MCF 10A (cell line): ENCODE results near the gene ZNF77. TPM values are rescaled to one million over a fixed set of nuclear protein-coding genes. Genes with fewer than 3 reads are reported as not detected.
"Not testable (repeated sequence)": the region's sequence is repeated elsewhere in the genome, so short reads cannot be mapped to it uniquely, and the experiment has no call there.

Experiments used
- BruUV-seq: library from RNA; stranded (reverse); fragments of 400-500 nt; replicated peaks from 2 replicates; lab custom pipeline; 2021; lab: Mats Ljungman, UMichigan
- CTCF ChIA-PET: fragments of 300-600 bp; sonication (Branson Sonifier 250); formaldehyde crosslinking; extraction: SDS; loops from one replicate; lab custom pipeline; 2021; ENCODE audit warnings: antibody characterized with exemption, inconsistent platforms; lab: Yijun Ruan, JAX
- POLR2A ChIA-PET: fragments of 300-600, 350-650 bp; sonication (Branson Sonifier 250); formaldehyde crosslinking; extraction: SDS; loops from one replicate; lab custom pipeline; 2020; ENCODE audit warnings: antibody characterized with exemption, inconsistent platforms; lab: Yijun Ruan, JAX
- DNase-seq: peaks from one replicate; pipeline ENCODE4 v3.0.0-alpha.2; 2018; ENCODE audit not compliant: unreplicated experiment
- H3K27ac Mint-ChIP-seq: one replicate; pipeline ENCODE4 v1.8.0; 2022; ENCODE audit warnings: mild to moderate bottlenecking, low read depth, mixed read lengths; ENCODE audit not compliant: unreplicated experiment
- H3K27me3 Mint-ChIP-seq: one replicate; pipeline ENCODE4 v1.8.0; 2022; ENCODE audit warnings: mixed read lengths; ENCODE audit not compliant: insufficient read depth, unreplicated experiment
- H3K36me3 Mint-ChIP-seq: one replicate; pipeline ENCODE4 v1.8.0; 2022; ENCODE audit warnings: mild to moderate bottlenecking, moderate library complexity, mixed read lengths; ENCODE audit not compliant: insufficient read depth, unreplicated experiment
- H3K4me1 Mint-ChIP-seq: one replicate; pipeline ENCODE4 v1.8.0; 2022; ENCODE audit warnings: mixed read lengths; ENCODE audit not compliant: insufficient read depth, unreplicated experiment
- H3K4me3 Mint-ChIP-seq: one replicate; pipeline ENCODE4 v1.8.0; 2022; ENCODE audit warnings: mild to moderate bottlenecking, moderate library complexity, mixed read lengths; ENCODE audit not compliant: unreplicated experiment
- H3K9me3 Mint-ChIP-seq: one replicate; pipeline ENCODE4 v1.8.0; 2022; ENCODE audit warnings: mixed read lengths; ENCODE audit not compliant: unreplicated experiment
- CTCF ChIP-seq: fragments of 200-600 bp; IDR thresholded peaks from one replicate; pipeline ENCODE4 v1.8.0; 2022; ENCODE audit warnings: antibody characterized with exemption, mild to moderate bottlenecking; ENCODE audit not compliant: unreplicated experiment
- intact Hi-C: fragments of 100-400 bp; cut with micrococcal nuclease; formaldehyde crosslinking; loops from 2 replicates; pipeline ENCODE4 v1.14.1; 2022
- total RNA-seq: library from RNA; stranded (reverse); gene quantifications from 2 replicates; pipeline ENCODE4 v1.2.3, GENCODE V29; 2022

The ZNF77 gene
- total RNA-seq, 1 experiment from 2014 or later, result 4.9 TPM

GRCh38 chr19:2944403-2944774, 382 bp downstream of the ZNF77 start:
- no TSS peak for BruUV-seq
- TF ChIP-seq CTCF, result no peak
- Mint-ChIP-seq H3K27me3 (no peaks in the 10 kb centered on the region), H3K4me1 (peaks cover 7% of the 10 kb centered on the region), H3K27ac (peak overlapping the region; percentile 93), H3K36me3 (peaks cover 16% of the 10 kb centered on the region), H3K9me3 (no peaks in the 10 kb centered on the region), H3K4me3 (peak overlapping the region; percentile 96)
- intact Hi-C loops, result no loop called here
- CTCF ChIA-PET, result interaction anchor here (0.6 to 1.2 kb wide), 2 partner anchors 57 to 1501 kb away, joined by 3 to 6 read pairs; no protein-coding TSS in a partner anchor
- POLR2A ChIA-PET, result interaction anchor here (0.7 to 1.8 kb wide), 5 partner anchors 9 to 57 kb away, joined by 3 to 9 read pairs (median 3); partner anchors contain the start of gene ZNF57
- DNase-seq, result no peak

DNA sequence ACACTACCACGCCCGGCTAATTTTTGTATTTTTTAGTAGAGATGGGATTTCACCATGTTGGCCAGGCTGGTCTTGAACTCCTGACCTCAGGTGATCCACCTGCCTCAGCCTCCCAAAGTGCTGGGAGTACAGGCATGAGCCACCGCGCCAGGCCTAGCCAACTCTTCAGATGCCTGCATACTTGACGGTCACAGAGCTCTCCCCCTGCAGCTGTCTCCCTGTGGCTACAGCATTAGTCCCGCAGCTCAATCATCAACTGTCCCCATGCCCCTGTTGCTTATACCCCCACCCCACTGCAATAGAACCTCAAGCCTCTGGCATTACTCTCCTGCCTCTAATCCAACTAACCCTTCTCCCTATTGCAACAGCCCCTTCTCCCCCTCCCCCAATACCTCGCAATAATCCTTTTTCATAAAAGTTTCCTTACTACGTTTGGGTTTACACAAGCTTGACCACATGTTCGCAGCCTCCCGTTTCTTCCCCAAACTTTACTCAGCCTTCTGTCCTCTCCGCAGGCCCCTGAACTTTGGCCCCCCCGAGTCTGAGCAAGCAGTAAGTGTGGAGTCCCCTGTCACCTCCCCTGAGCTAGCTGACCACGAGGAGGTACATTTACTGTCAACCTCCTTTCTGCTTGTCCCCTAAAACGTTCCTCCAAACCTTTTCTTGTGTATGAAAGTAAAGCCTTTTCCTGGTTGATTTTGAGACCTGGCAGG, 1.7 kb downstream of the ZNF77 start:
- DNase-seq, result no peak
- Mint-ChIP-seq H3K27me3 (no peaks in the 10 kb centered on the region), H3K36me3 (peaks cover 25% of the 10 kb centered on the region), H3K4me3 (no peak overlapping the region), H3K9me3 (no peaks in the 10 kb centered on the region), H3K27ac (no peak overlapping the region), H3K4me1 (peaks cover 7% of the 10 kb centered on the region)
- no TSS peak for BruUV-seq
- CTCF ChIA-PET, result interaction anchor here (1.3 kb wide), 1 partner anchor 12 kb away, joined by 4 read pairs; no protein-coding TSS in a partner anchor
- POLR2A ChIA-PET, result interaction anchor here (0.7 to 1.8 kb wide), 4 partner anchors 19 to 56 kb away, joined by 3 to 9 read pairs (median 4); partner anchors contain the start of gene ZNF57
- no peak for TF ChIP-seq CTCF
- intact Hi-C loops, result no loop called here

DNA sequence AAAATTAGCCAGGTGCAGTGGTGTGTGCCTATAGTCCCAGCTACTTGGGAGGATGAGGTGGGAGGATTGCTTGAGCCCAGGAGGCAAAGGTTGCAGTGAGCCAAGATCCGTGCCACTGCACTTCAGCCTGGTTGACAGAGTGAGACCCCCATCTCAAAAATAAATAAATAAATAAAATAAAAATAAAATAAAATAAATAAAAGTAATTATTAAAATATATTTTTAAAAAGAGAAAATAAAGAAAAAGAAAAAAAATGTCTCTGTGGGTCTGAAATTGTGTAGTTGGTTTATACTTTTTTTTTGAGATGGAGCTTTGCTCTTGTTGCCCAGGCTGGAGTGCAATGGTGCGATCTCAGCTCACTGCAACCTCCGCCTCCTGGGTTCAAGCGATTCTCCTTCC, 8.9 kb downstream of the ZNF77 start:
- DNase-seq, BruUV-seq, H3K27me3 Mint-ChIP-seq, intact Hi-C loops, H3K4me1 Mint-ChIP-seq, H3K27ac Mint-ChIP-seq, H3K4me3 Mint-ChIP-seq, CTCF ChIA-PET: not testable (repeated sequence)
- H3K9me3 Mint-ChIP-seq, result peaks cover 18% of the 10 kb centered on the region
- POLR2A ChIA-PET, result interaction anchor here (0.5 kb wide), 1 partner anchor 33 kb away, joined by 4 read pairs; no protein-coding TSS in a partner anchor
- H3K36me3 Mint-ChIP-seq, result peaks cover 69% of the 10 kb centered on the region

DNA sequence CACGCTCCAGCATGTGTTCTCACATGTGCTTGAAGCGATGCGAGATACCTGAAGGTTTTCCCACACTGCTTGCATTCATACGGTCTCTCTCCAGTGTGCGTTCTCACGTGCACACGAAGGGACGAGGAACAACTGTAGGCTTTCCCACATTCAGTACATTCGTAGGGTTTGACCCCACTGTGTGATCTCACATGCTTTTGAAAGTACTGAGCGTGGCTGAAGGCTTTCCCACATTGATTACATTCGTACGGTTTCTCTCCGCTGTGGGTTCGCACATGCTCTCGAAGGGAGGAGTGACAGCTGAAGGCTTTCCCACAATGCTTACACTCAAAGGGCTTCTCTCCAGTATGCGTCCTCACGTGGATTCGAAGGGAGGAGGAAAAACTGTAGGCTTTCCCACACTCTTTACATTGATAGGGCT, 11.3 kb downstream of the ZNF77 start:
- peaks cover 22% of the 10 kb centered on the region for H3K9me3 Mint-ChIP-seq
- no peak for TF ChIP-seq CTCF

More for the DNA sequence above, 11.3 kb downstream of the ZNF77 start:
- Mint-ChIP-seq H3K27ac (no peak overlapping the region), H3K27me3 (no peaks in the 10 kb centered on the region), H3K4me3 (no peak overlapping the region), H3K4me1 (no peaks in the 10 kb centered on the region), H3K36me3 (peaks cover 66% of the 10 kb centered on the region)
- intact Hi-C loops, result no loop called here
- ChIA-PET POLR2A (no interaction called here), CTCF (interaction anchor here (1.5 kb wide), 1 partner anchor 46 kb away, joined by 5 read pairs; no protein-coding TSS in a partner anchor)
- no peak for DNase-seq
- BruUV-seq, result no TSS peak
